LHCN-M2 (cell line): Measurements from ENCODE around the gene ENDOD1. TPM values are rescaled to one million over a fixed set of nuclear protein-coding genes. Genes with fewer than 3 reads are reported as not detected.
A peak's percentile ranks its signal among the peaks of the same experiment; 100 is the strongest.

Experiments
- DNase-seq: peaks from one replicate; pipeline ENCODE4 v3.0.0-alpha.2; 2012; ENCODE audit warnings: low read depth
- total RNA-seq: library from RNA; depleted of rRNA; stranded (reverse); fragments of >200 nt; gene quantifications from 2 replicates; pipeline ENCODE4 v1.2.3, GENCODE V29; 2014

ENDOD1 gene
- total RNA-seq, 1 experiment from 2014 or later: 30.0 TPM

- DNase-seq: peak; percentile 56
Measured at GRCh38 chr11:95076416-95076815, 13.2 kb upstream of the ENDOD1 start.

- DNase-seq: no peak
Measured at GRCh38 chr11:95076981-95077380, 12.7 kb upstream of the ENDOD1 start.

GRCh38 chr11:95078526-95078925 is 11.1 kb upstream of the ENDOD1 start:
- no peak for DNase-seq

GRCh38 chr11:95081010-95081409 is 8.6 kb upstream of the ENDOD1 start:
- DNase-seq: no peak

DNA sequence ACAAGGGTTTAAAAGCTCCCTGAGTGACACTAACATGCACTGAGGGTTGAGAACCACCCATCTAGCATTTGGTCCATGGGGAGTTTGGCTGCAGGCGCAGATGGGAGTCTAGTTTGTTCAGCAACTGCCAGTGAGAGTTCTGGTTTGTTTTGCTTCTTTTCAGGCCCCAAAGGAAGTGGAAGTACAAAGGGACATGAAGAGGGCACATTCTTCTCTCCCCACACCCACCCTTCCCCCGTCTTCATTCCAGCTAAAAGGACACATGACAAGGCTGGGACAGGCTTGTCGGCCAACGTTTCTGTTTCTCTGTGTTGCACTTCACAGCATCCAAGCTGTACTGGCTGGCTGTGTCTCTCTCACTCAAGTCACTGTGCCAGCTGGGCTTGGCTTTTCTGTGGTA is 8.2 kb upstream of the ENDOD1 start:
- no peak for DNase-seq

DNA sequence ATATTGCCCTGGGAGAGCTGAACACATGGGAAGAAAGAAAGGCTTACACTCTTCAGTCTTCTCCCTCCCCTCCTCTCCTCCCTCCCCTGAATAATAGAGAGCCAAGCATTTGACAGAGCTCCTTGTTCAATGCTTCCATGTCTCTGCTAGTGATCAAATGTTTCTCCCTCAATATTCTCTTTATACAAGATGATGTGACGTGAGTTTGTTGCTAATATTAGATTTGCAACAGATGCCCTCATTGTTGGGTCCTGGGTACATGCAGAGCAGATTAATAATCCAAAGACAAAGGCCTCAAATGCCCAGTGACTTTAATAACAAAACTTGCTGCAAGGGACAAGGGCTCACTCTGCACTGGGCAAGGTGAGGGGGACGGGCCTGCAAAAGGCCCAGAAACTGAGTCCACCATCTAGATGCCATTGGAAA is 7.1 kb upstream of the ENDOD1 start:
- DNase-seq: no peak

GRCh38 chr11:95084509-95084908 is 5.1 kb upstream of the ENDOD1 start:
- DNase-seq: no peak

- DNase-seq: no peak
Measured at GRCh38 chr11:95085117-95085816, 4.4 kb upstream of the ENDOD1 start.

DNA sequence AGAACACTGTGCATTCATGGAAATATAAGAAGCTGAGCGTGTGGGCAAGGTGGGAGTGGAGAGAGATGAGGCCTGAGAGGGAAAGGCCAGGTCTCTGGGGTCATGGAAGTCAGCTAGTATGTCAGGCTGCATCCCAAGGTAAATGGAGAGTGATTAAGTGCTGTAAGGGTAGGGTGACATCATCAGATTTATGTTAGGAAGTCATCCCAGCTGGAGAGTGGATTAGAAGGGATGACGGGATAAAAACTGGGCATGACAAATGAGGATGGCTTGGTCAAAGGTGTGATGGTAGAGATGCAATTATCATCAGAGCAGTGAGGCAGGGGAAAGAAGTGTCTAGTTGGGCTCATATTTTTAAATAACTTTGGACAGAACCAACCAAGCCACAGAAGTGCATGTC is 3.5 kb upstream of the ENDOD1 start:
- DNase-seq: no peak

DNA sequence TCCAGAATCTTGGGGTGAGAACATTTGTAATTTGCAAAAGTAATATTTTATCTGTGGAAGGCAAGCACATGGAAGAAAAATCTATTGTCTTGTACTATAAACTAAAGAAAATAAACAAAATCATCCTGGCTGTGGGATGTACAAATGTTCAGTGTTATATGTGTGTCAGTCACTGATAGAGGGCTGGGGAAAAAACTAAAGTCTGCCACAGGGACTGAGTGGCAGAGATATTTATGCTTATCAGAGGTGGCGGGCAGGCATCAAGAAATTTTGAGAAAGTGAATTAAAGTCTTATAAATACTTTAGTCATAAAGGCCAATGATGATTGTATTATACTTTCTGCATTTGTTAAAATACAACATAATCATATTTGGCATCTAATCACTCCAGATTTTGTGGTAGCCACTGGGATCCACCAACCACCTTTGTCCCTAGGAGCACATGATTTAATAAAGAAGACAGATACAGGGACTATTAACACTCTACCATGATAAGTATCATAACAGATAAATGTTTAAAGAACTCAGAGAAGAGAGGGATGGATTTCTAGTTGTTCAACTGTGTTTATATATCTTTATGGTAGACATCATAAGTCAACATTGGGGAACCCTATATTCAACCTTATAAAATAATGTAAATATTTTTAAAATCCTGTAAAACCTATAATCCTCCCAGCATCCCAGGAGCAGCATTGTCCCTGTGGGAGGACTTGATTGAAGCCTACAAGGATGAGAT is 2.6 kb upstream of the ENDOD1 start:
- no peak for DNase-seq

GRCh38 chr11:95088946-95089619 is 563 bp upstream of the ENDOD1 start:
- DNase-seq: no peak

DNA sequence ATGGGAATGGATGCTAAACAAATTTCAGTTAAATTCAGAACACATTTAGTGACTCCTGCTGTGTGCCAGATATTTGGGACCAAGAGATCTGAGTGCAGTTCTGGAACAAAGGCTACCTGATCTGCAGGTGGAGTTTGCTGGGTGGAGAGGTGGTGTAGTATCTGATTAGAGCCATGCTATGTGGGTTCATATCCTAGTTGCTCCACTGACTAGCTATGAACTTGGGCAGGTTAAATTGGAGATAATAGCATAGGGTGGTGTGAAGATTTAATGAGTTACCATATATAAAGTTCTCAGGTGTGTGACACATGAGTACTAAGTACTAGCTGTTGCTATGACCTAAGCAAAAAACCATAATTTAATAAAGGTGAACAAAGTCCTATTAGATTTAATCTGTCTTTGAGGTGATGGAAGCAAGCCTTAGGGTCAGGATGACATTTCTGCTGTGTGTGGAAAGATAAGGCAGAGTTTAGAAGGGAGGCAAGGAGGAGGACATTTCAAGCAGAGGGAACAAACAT is 2.1 kb downstream of the ENDOD1 start:
- no peak for DNase-seq

GRCh38 chr11:95092549-95093324 is 3.1 kb downstream of the ENDOD1 start:
- DNase-seq: peak; percentile 73

- no peak for DNase-seq
Measured at GRCh38 chr11:95093548-95093947, 3.9 kb downstream of the ENDOD1 start.

DNA sequence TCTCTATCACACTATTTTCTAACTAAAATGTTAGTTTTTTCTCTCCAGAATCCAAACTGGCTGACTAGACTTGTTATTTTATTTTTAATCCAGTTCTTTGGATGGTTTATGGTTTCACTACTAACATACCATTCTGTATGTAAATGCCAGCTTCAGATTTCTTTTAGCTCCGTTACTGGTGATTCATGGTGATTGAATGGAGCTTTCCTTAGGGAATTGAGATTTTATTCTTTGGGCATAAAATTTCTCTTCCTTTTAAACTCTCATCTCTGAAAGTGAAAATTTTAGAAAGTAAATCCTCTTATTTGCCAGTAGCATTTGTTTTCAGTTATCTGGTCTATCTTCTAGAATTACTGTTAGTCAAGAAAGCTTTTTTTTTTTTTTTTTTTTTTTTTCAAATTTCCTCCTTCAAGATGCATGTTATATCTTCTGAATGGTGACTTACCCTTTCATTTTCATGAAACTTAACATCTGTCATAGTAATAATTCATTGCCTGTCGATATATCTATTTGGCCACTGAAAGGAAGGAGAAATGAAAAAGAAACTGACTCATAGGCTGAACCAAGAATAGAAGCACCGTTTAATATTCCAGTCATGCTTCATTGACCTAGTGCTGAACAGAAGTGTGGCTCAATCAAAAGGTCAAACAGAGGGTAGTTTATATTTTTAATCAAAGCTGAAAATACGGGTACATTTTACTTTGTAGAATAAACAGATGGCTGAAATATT is 6.4 kb downstream of the ENDOD1 start:
- DNase-seq: peak; percentile 83

GRCh38 chr11:95097209-95097608 is 7.6 kb downstream of the ENDOD1 start:
- no peak for DNase-seq

DNA sequence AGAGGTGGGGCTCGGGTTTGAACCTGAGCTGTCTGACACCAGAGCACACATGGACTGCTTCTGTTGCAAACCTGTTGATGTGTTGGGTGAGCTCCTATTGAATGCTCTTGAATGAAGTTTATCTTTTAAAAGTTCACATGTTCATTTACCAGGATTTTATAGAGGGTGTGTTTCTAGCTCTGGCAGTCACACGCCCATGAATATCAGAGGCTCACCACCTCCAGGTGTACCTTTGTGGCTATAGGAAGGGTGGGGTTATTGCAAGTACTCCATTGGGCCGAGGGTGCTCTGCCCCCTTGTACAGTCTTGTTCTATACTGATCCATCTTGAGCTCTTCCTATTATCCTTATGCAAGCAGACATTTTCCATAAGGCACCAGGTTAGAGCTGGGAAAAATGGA is 9.2 kb downstream of the ENDOD1 start:
- no peak for DNase-seq

- DNase-seq: no peak
Measured at GRCh38 chr11:95100191-95100648, 10.6 kb downstream of the ENDOD1 start.

GRCh38 chr11:95100856-95101507 is 11.3 kb downstream of the ENDOD1 start:
- peak; percentile 80 for DNase-seq

- DNase-seq: no peak
Measured at GRCh38 chr11:95101935-95102334, 12.3 kb downstream of the ENDOD1 start.
